Esophagus muscularis mucosa (tissue), 4 donors: Measurements from ENCODE around the gene LACRT. TPM values are rescaled to one million over a fixed set of nuclear protein-coding genes. Genes with fewer than 3 reads are reported as not detected.
A peak's percentile ranks its signal among the peaks of the same experiment; 100 is the strongest.

Source experiments
- DNase-seq: peaks from one replicate; pipeline ENCODE4 v3.0.0-alpha.2; 2017; ENCODE audit errors: extremely low spot score
- H3K27ac ChIP-seq, 4 donors: fragments of 200-600 bp; sonication (generic); replicated peaks in 1 of 4; 1 replicate in 3 of 4; 2 replicates in 1 of 4; pipeline ENCODE4 v1.5.1; 2016 to 2019; ENCODE audit warnings: mild to moderate bottlenecking in 1 of 4
- H3K27me3 ChIP-seq, 4 donors: fragments of 200-600 bp; sonication (generic); one replicate each; pipeline versions ENCODE4 v1.5.1 to v1.6.0; 2016 to 2019
- H3K36me3 ChIP-seq, 4 donors: fragments of 200-600 bp; sonication (generic); one replicate each; pipeline ENCODE4 v1.5.1; 2016 to 2019
- H3K4me1 ChIP-seq, 4 donors: fragments of 200-600 bp; sonication (generic); one replicate each; pipeline ENCODE4 v1.5.1; 2016 to 2019
- H3K4me3 ChIP-seq, 4 donors: fragments of 200-600 bp; sonication (generic); 1 replicate in 2 of 4; 2 replicates in 2 of 4; pipeline ENCODE4 v1.5.1; 2016 to 2019; ENCODE audit warnings: mild to moderate bottlenecking in 4 of 4, moderate library complexity in 1 of 4
- H3K9me3 ChIP-seq, 4 donors: fragments of 200-600 bp; sonication (generic); 1 replicate in 3 of 4; 2 replicates in 1 of 4; pipeline ENCODE4 v1.5.1; 2016 to 2019
- EP300 ChIP-seq: sonication (generic); formaldehyde crosslinking; IDR thresholded peaks from one replicate; pipeline ENCODE4 v1.6.1; 2017; ENCODE audit warnings: antibody characterized with exemption
- POLR2A ChIP-seq: fragments of 450-650 bp; IDR thresholded peaks from one replicate; pipeline ENCODE4 v1.6.1; 2017; ENCODE audit warnings: antibody characterized with exemption, moderate library complexity, mild to moderate bottlenecking, low read depth
- POLR2AphosphoS5 ChIP-seq, 2 donors: sonication (generic); formaldehyde crosslinking; IDR thresholded peaks; one replicate each; pipeline ENCODE4 v1.6.1; 2017; ENCODE audit warnings: antibody characterized with exemption in 2 of 2
- WGBS: methylation state at CpG from one replicate; pipeline ENCODE4 v1.1.5; 2018; 5-methylcytosine and 5-hydroxymethylcytosine counted together
- intact Hi-C: fragments of 100-400 bp; cut with DNase I; formaldehyde crosslinking; loops from one replicate; pipeline ENCODE4 v1.15.1; 2023
- total RNA-seq, 4 donors: library from RNA; depleted of rRNA; stranded (reverse); fragments of >200 nt; gene quantifications; one replicate each; pipeline versions ENCODE4 v1.1.0 to v1.2.1, GENCODE V29; 2016
- TF ChIP-seq, protein P1 (sequence below), 3 experiments: fragments of 200-600 bp in 2 of 3; fragments of 450-650 bp in 1 of 3; sonication (generic) in 2 of 3; IDR thresholded peaks; one replicate each; pipeline ENCODE4 v1.5.1; 2017 to 2019; ENCODE audit warnings: antibody characterized with exemption in 3 of 3, mild to moderate bottlenecking in 2 of 3, moderate library complexity in 1 of 3

The LACRT gene
- total RNA-seq, 4 donors from 2014 or later, result not detected

GRCh38 chr12:54660320-54660962, 25.7 kb upstream of the LACRT start:
- H3K27me3 ChIP-seq, result no peaks in the 10 kb centered on the region
- intact Hi-C loops, result no loop called here
- TF ChIP-seq EP300 (no peak), POLR2AphosphoS5 (IDR thresholded peaks at IDR 0.05) (no peak), POLR2A (no peak)
- TF ChIP-seq, protein P1, sequence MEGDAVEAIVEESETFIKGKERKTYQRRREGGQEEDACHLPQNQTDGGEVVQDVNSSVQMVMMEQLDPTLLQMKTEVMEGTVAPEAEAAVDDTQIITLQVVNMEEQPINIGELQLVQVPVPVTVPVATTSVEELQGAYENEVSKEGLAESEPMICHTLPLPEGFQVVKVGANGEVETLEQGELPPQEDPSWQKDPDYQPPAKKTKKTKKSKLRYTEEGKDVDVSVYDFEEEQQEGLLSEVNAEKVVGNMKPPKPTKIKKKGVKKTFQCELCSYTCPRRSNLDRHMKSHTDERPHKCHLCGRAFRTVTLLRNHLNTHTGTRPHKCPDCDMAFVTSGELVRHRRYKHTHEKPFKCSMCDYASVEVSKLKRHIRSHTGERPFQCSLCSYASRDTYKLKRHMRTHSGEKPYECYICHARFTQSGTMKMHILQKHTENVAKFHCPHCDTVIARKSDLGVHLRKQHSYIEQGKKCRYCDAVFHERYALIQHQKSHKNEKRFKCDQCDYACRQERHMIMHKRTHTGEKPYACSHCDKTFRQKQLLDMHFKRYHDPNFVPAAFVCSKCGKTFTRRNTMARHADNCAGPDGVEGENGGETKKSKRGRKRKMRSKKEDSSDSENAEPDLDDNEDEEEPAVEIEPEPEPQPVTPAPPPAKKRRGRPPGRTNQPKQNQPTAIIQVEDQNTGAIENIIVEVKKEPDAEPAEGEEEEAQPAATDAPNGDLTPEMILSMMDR (IDR thresholded peaks at IDR 0.05), result no peak
- DNase-seq, result no peak
- H3K4me1 ChIP-seq, result no peaks in the 10 kb centered on the region
- no peak overlapping the region for H3K27ac ChIP-seq
- no peaks in the 10 kb centered on the region for H3K36me3 ChIP-seq
- H3K9me3 ChIP-seq, result no peaks in the 10 kb centered on the region
- no peak overlapping the region for H3K4me3 ChIP-seq
- 80% methylated on average over 10 of the region's 10 CpGs for WGBS

DNA sequence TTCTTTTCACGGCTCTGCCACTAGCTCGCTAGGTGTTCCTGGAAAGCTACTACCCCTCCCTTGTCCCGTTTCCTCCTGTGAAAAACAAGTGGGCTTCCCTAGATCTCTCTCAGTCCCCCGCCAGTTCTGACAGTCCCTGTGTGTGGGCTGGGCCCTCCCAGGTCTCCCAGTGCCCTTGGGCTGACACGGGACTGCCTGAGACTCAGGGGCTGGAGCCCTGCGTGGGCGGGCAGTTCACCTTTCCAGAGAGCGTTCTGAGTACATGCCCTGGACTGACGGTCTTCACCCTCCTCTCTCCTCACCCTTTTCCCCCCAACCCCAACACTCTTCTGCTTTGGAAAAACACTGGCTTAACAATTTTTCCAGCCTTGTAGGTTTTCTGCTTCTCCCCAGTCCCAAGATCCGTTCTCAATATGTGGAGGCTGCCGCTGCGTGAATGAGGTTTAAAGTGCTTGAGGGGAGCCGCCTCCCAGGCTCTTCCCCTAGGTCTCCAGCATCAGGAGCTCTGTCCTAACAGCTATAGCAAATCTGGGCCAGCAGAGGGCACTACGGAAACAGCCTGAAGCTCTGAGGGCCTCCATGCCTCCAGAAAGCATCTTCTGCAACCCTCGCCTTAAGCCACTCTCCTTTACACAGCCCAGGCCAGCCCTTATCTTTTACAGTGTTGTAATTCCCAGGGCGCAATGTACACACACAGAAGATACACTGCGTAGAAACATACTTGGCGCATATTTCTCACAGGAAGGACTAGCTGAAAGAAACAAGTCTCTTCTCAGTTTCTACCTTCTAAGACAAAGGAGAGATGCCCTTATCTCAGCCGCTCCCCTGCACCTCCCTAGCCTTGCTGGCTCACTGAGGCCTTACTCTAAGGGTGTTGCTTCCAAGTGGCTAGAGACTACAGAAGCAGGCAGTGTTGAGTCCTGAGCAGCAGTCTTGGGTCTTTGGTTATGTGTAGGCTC, 23.9 kb upstream of the LACRT start:
- no peak overlapping the region for H3K4me3 ChIP-seq
- peak; percentile 86 for DNase-seq
- 67% methylated on average over 19 of the region's 19 CpGs for WGBS
- H3K9me3 ChIP-seq, result no peaks in the 10 kb centered on the region
- no peaks in the 10 kb centered on the region for H3K4me1 ChIP-seq
- H3K27me3 ChIP-seq, result no peaks in the 10 kb centered on the region
- TF ChIP-seq, protein P1 (IDR thresholded peaks at IDR 0.05), result peak in 1 of 3 experiments; percentile 27
- TF ChIP-seq EP300, result no peak
- intact Hi-C loops, result no loop called here
- H3K36me3 ChIP-seq, result no peaks in the 10 kb centered on the region
- no peak overlapping the region for H3K27ac ChIP-seq

DNA sequence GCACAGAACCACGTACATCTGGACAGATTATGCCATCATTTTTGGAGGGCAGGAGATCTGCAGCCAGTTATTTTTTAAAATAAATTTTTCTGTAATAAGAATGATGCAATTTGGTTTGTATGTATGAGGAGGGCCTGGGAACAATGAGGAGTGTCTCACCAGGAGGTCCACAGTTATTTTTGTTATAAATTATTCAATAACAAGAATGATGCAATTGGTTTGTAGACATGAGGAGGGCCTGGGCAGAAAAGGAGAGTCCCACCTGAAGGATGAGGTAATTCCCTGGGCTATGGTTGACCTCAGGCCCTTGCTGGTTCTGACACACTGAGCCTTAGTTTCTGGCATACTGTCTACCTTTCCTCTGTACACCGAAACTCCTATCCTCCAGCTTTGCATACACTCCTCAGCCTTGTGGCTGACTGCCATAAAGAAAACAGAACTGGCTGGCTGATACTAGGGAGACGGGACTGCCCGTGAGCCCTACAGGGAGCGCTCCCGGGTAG, 22.5 kb upstream of the LACRT start:
- WGBS, result 78% methylated on average over 6 of the region's 6 CpGs
- H3K9me3 ChIP-seq, result no peaks in the 10 kb centered on the region
- DNase-seq, result peak; percentile 75
- no peak overlapping the region for H3K4me3 ChIP-seq
- intact Hi-C loops, result no loop called here
- H3K27ac ChIP-seq, result no peak overlapping the region
- H3K36me3 ChIP-seq, result no peaks in the 10 kb centered on the region
- no peaks in the 10 kb centered on the region for H3K4me1 ChIP-seq
- TF ChIP-seq POLR2AphosphoS5 (IDR thresholded peaks at IDR 0.05), result no peak
- TF ChIP-seq, protein P1 (IDR thresholded peaks at IDR 0.05), result no peak
- TF ChIP-seq POLR2A, result no peak
- no peak for TF ChIP-seq EP300
- H3K27me3 ChIP-seq, result no peaks in the 10 kb centered on the region

DNA sequence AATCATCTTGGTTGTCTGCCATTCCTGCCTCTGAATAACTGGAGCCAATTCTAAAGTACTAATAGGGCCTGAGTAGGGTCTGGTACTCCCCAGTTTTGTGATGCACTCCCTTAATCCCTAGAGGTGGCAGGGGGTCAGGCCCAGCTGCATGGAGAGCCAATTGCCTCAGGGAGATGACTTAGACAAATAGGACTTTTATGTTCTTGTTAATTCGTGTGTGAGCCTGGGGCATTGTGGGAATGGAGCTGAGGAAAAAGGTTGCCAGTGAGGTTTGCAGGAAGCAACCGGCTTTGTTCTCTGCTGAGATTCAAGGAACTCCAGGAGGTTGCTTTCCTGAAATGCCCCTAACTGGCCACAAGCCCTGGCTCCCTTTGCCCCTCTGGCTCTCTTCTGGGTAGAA, 20.2 kb upstream of the LACRT start:
- H3K27me3 ChIP-seq, result no peaks in the 10 kb centered on the region
- no peak overlapping the region for H3K27ac ChIP-seq
- TF ChIP-seq EP300, result no peak
- TF ChIP-seq POLR2A, result no peak
- TF ChIP-seq POLR2AphosphoS5 (IDR thresholded peaks at IDR 0.05), result no peak
- TF ChIP-seq, protein P1 (IDR thresholded peaks at IDR 0.05), result no peak
- WGBS, result 32% methylated on average over 2 of the region's 2 CpGs
- no peaks in the 10 kb centered on the region for H3K36me3 ChIP-seq
- peak; percentile 91 for DNase-seq
- H3K4me3 ChIP-seq, result no peak overlapping the region
- intact Hi-C loops, result no loop called here
- peaks cover 0 to 3% (median 0%) of the 10 kb centered on the region in 4 donors for H3K4me1 ChIP-seq
- no peaks in the 10 kb centered on the region for H3K9me3 ChIP-seq
